ENCODE measurements around the gene LEF1. TPM values are rescaled to one million over a fixed set of nuclear protein-coding genes. Genes with fewer than 3 reads are reported as not detected.

LEF1 gene
- total RNA-seq, 1 donor from 2014 or later: 12.5 TPM

DNA sequence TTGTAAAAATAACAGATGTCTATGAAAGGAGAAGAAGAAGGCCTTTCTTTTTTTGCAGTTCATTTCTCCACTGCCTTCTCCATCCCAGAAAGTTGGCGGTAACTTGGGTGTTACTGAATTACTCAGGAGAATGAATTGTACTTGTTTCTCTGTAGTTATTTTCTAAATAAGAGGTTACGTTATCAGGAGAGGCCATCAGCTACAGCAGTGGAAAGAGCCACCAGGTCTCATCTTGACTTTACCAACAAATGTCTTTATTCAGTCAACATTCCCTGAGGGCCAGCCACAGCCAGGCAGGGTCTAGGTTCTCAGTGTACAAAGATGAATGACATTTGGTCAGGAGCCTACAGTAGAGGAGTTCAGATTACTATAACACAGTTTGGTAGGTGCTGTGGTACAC is 170.9 kb downstream of the LEF1 start:
- TF ChIP-seq POLR2A (IDR thresholded peaks at IDR 0.05): no peak
- TF ChIP-seq POLR2AphosphoS5 (IDR thresholded peaks at IDR 0.05; ENCODE audit: insufficient read depth in 1 of 2, low read depth in 1 of 2): no peak
- TF ChIP-seq, protein P1, sequence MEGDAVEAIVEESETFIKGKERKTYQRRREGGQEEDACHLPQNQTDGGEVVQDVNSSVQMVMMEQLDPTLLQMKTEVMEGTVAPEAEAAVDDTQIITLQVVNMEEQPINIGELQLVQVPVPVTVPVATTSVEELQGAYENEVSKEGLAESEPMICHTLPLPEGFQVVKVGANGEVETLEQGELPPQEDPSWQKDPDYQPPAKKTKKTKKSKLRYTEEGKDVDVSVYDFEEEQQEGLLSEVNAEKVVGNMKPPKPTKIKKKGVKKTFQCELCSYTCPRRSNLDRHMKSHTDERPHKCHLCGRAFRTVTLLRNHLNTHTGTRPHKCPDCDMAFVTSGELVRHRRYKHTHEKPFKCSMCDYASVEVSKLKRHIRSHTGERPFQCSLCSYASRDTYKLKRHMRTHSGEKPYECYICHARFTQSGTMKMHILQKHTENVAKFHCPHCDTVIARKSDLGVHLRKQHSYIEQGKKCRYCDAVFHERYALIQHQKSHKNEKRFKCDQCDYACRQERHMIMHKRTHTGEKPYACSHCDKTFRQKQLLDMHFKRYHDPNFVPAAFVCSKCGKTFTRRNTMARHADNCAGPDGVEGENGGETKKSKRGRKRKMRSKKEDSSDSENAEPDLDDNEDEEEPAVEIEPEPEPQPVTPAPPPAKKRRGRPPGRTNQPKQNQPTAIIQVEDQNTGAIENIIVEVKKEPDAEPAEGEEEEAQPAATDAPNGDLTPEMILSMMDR (IDR thresholded peaks at IDR 0.05): no peak
- no peaks in the 10 kb centered on the region for H3K27me3 ChIP-seq
- H3K4me1 ChIP-seq: peaks cover 51% of the 10 kb centered on the region
- no peak overlapping the region for H3K4me3 ChIP-seq
- H3K36me3 ChIP-seq: no peaks in the 10 kb centered on the region
- H3K27ac ChIP-seq: peak overlapping the region; percentile 70
- intact Hi-C loops (cut with DNase I): loop anchor here (10.0 kb wide), 1 partner anchor 63 kb away; the partner anchor contains the start of gene CYP2U1
- no peak for DNase-seq (ENCODE audit: extremely low spot score in 2 of 2)
- H3K9me3 ChIP-seq: no peaks in the 10 kb centered on the region

Other genes with a start within 250 kb of the LEF1 start
- gene CYP2U1, start 237.4 kb downstream of the LEF1 start, total RNA-seq: 19.6 TPM
- gene HADH, start 179.0 kb downstream of the LEF1 start, total RNA-seq: 30.9 TPM